ENCODE data around the gene TYW5. TPM values are rescaled to one million over a fixed set of nuclear protein-coding genes. Genes with fewer than 3 reads are reported as not detected.
A peak's percentile ranks its signal among the peaks of the same experiment; 100 is the strongest.

Gene TYW5
- total and polyA plus RNA-seq, 2 of the 13 experiments (the other 11 are each of a cell fraction or from before 2014, with no cell fraction given) = 8.3 to 14.6 TPM

DNA sequence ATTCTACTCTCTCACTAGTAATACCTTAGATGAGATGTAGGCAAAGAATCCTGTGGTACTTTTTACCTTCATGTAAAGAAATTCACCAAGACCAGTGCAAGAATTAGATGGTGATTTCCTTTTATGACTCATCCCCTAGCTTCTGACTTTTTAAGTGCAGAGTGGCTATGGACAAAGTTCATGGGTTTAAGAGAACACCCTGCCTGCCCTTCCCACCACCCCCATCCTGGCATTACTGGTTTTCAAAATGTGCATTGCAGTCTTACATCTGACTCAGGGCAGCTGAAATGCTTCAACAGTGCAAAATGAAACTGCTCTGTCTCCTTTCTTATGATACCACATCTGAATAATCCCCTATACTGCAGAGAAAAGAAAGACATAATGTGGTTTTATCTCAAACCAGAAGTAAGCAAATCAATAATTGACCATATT, 22.7 kb upstream of the TYW5 start (continued):
- TF ChIP-seq, protein P1, sequence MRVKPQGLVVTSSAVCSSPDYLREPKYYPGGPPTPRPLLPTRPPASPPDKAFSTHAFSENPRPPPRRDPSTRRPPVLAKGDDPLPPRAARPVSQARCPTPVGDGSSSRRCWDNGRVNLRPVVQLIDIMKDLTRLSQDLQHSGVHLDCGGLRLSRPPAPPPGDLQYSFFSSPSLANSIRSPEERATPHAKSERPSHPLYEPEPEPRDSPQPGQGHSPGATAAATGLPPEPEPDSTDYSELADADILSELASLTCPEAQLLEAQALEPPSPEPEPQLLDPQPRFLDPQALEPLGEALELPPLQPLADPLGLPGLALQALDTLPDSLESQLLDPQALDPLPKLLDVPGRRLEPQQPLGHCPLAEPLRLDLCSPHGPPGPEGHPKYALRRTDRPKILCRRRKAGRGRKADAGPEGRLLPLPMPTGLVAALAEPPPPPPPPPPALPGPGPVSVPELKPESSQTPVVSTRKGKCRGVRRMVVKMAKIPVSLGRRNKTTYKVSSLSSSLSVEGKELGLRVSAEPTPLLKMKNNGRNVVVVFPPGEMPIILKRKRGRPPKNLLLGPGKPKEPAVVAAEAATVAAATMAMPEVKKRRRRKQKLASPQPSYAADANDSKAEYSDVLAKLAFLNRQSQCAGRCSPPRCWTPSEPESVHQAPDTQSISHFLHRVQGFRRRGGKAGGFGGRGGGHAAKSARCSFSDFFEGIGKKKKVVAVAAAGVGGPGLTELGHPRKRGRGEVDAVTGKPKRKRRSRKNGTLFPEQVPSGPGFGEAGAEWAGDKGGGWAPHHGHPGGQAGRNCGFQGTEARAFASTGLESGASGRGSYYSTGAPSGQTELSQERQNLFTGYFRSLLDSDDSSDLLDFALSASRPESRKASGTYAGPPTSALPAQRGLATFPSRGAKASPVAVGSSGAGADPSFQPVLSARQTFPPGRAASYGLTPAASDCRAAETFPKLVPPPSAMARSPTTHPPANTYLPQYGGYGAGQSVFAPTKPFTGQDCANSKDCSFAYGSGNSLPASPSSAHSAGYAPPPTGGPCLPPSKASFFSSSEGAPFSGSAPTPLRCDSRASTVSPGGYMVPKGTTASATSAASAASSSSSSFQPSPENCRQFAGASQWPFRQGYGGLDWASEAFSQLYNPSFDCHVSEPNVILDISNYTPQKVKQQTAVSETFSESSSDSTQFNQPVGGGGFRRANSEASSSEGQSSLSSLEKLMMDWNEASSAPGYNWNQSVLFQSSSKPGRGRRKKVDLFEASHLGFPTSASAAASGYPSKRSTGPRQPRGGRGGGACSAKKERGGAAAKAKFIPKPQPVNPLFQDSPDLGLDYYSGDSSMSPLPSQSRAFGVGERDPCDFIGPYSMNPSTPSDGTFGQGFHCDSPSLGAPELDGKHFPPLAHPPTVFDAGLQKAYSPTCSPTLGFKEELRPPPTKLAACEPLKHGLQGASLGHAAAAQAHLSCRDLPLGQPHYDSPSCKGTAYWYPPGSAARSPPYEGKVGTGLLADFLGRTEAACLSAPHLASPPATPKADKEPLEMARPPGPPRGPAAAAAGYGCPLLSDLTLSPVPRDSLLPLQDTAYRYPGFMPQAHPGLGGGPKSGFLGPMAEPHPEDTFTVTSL (CRISPR knock-in tag; IDR thresholded peaks at IDR 0.05; ENCODE audit: borderline replicate concordance) = peak; percentile 36; the same call in 1 of the 2 replicates
- TF ChIP-seq MLLT10 (CRISPR knock-in tag; IDR thresholded peaks at IDR 0.05) (no peak), KDM5A (IDR thresholded peaks at IDR 0.05; ENCODE audit: borderline replicate concordance, low read length) (no peak), SAFB2 (CRISPR knock-in tag; IDR thresholded peaks at IDR 0.05; ENCODE audit: borderline replicate concordance, low read depth) (no peak), ZNF251 (CRISPR knock-in tag; IDR thresholded peaks at IDR 0.05) (no peak), ZNF232 (CRISPR knock-in tag; IDR thresholded peaks at IDR 0.05; ENCODE audit: borderline replicate concordance) (no peak), GFI1 (CRISPR knock-in tag; IDR thresholded peaks at IDR 0.05; ENCODE audit: borderline replicate concordance) (0 out of 2 replicates have a peak, but pooled peaks have one; percentile 21), GPN1 (CRISPR knock-in tag; IDR thresholded peaks at IDR 0.05; ENCODE audit: borderline replicate concordance) (no peak), ZKSCAN1 (IDR thresholded peaks at IDR 0.05; ENCODE audit: low read length) (no peak)
- TF ChIP-seq, protein P2, sequence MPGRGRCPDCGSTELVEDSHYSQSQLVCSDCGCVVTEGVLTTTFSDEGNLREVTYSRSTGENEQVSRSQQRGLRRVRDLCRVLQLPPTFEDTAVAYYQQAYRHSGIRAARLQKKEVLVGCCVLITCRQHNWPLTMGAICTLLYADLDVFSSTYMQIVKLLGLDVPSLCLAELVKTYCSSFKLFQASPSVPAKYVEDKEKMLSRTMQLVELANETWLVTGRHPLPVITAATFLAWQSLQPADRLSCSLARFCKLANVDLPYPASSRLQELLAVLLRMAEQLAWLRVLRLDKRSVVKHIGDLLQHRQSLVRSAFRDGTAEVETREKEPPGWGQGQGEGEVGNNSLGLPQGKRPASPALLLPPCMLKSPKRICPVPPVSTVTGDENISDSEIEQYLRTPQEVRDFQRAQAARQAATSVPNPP (CRISPR knock-in tag; IDR thresholded peaks at IDR 0.05) = no peak
- TF ChIP-seq, protein P3, sequence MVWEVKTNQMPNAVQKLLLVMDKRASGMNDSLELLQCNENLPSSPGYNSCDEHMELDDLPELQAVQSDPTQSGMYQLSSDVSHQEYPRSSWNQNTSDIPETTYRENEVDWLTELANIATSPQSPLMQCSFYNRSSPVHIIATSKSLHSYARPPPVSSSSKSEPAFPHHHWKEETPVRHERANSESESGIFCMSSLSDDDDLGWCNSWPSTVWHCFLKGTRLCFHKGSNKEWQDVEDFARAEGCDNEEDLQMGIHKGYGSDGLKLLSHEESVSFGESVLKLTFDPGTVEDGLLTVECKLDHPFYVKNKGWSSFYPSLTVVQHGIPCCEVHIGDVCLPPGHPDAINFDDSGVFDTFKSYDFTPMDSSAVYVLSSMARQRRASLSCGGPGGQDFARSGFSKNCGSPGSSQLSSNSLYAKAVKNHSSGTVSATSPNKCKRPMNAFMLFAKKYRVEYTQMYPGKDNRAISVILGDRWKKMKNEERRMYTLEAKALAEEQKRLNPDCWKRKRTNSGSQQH (CRISPR knock-in tag; IDR thresholded peaks at IDR 0.05; ENCODE audit: low read depth) = no peak
- TF ChIP-seq, protein P4, sequence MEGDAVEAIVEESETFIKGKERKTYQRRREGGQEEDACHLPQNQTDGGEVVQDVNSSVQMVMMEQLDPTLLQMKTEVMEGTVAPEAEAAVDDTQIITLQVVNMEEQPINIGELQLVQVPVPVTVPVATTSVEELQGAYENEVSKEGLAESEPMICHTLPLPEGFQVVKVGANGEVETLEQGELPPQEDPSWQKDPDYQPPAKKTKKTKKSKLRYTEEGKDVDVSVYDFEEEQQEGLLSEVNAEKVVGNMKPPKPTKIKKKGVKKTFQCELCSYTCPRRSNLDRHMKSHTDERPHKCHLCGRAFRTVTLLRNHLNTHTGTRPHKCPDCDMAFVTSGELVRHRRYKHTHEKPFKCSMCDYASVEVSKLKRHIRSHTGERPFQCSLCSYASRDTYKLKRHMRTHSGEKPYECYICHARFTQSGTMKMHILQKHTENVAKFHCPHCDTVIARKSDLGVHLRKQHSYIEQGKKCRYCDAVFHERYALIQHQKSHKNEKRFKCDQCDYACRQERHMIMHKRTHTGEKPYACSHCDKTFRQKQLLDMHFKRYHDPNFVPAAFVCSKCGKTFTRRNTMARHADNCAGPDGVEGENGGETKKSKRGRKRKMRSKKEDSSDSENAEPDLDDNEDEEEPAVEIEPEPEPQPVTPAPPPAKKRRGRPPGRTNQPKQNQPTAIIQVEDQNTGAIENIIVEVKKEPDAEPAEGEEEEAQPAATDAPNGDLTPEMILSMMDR (CRISPR knock-in tag; IDR thresholded peaks at IDR 0.05) = no peak
- TF ChIP-seq, protein P5, sequence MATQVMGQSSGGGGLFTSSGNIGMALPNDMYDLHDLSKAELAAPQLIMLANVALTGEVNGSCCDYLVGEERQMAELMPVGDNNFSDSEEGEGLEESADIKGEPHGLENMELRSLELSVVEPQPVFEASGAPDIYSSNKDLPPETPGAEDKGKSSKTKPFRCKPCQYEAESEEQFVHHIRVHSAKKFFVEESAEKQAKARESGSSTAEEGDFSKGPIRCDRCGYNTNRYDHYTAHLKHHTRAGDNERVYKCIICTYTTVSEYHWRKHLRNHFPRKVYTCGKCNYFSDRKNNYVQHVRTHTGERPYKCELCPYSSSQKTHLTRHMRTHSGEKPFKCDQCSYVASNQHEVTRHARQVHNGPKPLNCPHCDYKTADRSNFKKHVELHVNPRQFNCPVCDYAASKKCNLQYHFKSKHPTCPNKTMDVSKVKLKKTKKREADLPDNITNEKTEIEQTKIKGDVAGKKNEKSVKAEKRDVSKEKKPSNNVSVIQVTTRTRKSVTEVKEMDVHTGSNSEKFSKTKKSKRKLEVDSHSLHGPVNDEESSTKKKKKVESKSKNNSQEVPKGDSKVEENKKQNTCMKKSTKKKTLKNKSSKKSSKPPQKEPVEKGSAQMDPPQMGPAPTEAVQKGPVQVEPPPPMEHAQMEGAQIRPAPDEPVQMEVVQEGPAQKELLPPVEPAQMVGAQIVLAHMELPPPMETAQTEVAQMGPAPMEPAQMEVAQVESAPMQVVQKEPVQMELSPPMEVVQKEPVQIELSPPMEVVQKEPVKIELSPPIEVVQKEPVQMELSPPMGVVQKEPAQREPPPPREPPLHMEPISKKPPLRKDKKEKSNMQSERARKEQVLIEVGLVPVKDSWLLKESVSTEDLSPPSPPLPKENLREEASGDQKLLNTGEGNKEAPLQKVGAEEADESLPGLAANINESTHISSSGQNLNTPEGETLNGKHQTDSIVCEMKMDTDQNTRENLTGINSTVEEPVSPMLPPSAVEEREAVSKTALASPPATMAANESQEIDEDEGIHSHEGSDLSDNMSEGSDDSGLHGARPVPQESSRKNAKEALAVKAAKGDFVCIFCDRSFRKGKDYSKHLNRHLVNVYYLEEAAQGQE (IDR thresholded peaks at IDR 0.05; ENCODE audit: borderline replicate concordance in 1 of 2, low read depth in 1 of 2, low read length in 2 of 2) = no peak
- TF ChIP-seq, protein P6, sequence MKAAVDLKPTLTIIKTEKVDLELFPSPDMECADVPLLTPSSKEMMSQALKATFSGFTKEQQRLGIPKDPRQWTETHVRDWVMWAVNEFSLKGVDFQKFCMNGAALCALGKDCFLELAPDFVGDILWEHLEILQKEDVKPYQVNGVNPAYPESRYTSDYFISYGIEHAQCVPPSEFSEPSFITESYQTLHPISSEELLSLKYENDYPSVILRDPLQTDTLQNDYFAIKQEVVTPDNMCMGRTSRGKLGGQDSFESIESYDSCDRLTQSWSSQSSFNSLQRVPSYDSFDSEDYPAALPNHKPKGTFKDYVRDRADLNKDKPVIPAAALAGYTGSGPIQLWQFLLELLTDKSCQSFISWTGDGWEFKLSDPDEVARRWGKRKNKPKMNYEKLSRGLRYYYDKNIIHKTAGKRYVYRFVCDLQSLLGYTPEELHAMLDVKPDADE (CRISPR knock-in tag; IDR thresholded peaks at IDR 0.05) = no peak
